ENCODE measurements around the gene AP2B1. TPM values are rescaled to one million over a fixed set of nuclear protein-coding genes. Genes with fewer than 3 reads are reported as not detected.

Gene AP2B1
- total and polyA plus RNA-seq, 2 experiments from 2014 or later: 54.7 to 90.9 TPM

- H3K4me3 ChIP-seq: no peak overlapping the region
- H3K27me3 ChIP-seq: peaks cover 12% of the 10 kb centered on the region
- no peak overlapping the region for H3K27ac ChIP-seq
- no peak for TF ChIP-seq CTCF (IDR thresholded peaks at IDR 0.05; ENCODE audit: low read depth, low read length)
- no peaks in the 10 kb centered on the region for H3K9me3 ChIP-seq (ENCODE audit: low read depth)
- H3K36me3 ChIP-seq: no peaks in the 10 kb centered on the region
- DNase-seq (ENCODE audit: low read depth in 1 of 2, low spot score in 1 of 2): no peak
- peaks cover 17% of the 10 kb centered on the region for H3K4me1 ChIP-seq (ENCODE audit: low read depth)
These were observed 186.0 kb downstream of the AP2B1 start for GRCh38 chr17:35773129-35773528.

- Histone ChIP-seq H3K36me3 (no peaks in the 10 kb centered on the region), H3K4me1 (ENCODE audit: low read depth) (peaks cover 17% of the 10 kb centered on the region), H3K4me3 (no peak overlapping the region), H3K9me3 (ENCODE audit: low read depth) (no peaks in the 10 kb centered on the region), H3K27me3 (peaks cover 5% of the 10 kb centered on the region), H3K27ac (peak overlapping the region; percentile 64)
- DNase-seq (ENCODE audit: low read depth in 1 of 2, low spot score in 1 of 2): peak in 1 of 2 donors; percentile 30
- TF ChIP-seq CTCF (IDR thresholded peaks at IDR 0.05; ENCODE audit: low read depth, low read length): no peak
These were observed 186.7 kb downstream of the AP2B1 start for GRCh38 chr17:35773679-35774425.

GRCh38 chr17:35774499-35774898, 187.4 kb downstream of the AP2B1 start:
- Histone ChIP-seq H3K4me1 (ENCODE audit: low read depth) (peaks cover 17% of the 10 kb centered on the region), H3K4me3 (no peak overlapping the region), H3K36me3 (no peaks in the 10 kb centered on the region), H3K9me3 (ENCODE audit: low read depth) (no peaks in the 10 kb centered on the region), H3K27me3 (peaks cover 5% of the 10 kb centered on the region), H3K27ac (peak overlapping the region; percentile 64)
- no peak for TF ChIP-seq CTCF (IDR thresholded peaks at IDR 0.05; ENCODE audit: low read depth, low read length)
- DNase-seq (ENCODE audit: low read depth in 1 of 2, low spot score in 1 of 2): peak in 1 of 2 donors; percentile 73

GRCh38 chr17:35775039-35775438, 187.9 kb downstream of the AP2B1 start:
- Histone ChIP-seq H3K4me1 (ENCODE audit: low read depth) (peaks cover 17% of the 10 kb centered on the region), H3K4me3 (no peak overlapping the region), H3K27ac (no peak overlapping the region), H3K9me3 (ENCODE audit: low read depth) (no peaks in the 10 kb centered on the region), H3K27me3 (peaks cover 7% of the 10 kb centered on the region), H3K36me3 (no peaks in the 10 kb centered on the region)
- no peak for TF ChIP-seq CTCF (IDR thresholded peaks at IDR 0.05; ENCODE audit: low read depth, low read length)
- DNase-seq (ENCODE audit: low read depth in 1 of 2, low spot score in 1 of 2): no peak

- H3K4me1 ChIP-seq (ENCODE audit: low read depth): peaks cover 17% of the 10 kb centered on the region
- no peaks in the 10 kb centered on the region for H3K36me3 ChIP-seq
- no peaks in the 10 kb centered on the region for H3K9me3 ChIP-seq (ENCODE audit: low read depth)
- peak in 1 of 2 donors; percentile 47 for DNase-seq (ENCODE audit: low read depth in 1 of 2, low spot score in 1 of 2)
- no peak for TF ChIP-seq CTCF (IDR thresholded peaks at IDR 0.05; ENCODE audit: low read depth, low read length)
- no peak overlapping the region for H3K4me3 ChIP-seq
- H3K27me3 ChIP-seq: peaks cover 7% of the 10 kb centered on the region
- H3K27ac ChIP-seq: no peak overlapping the region
These were observed 188.5 kb downstream of the AP2B1 start for GRCh38 chr17:35775583-35775982.

Other genes with a start within 250 kb of the AP2B1 start
- gene SLFN11, start 213.7 kb upstream of the AP2B1 start, total RNA-seq: not detected in 2 replicates
- gene SLFN11, start 213.7 kb upstream of the AP2B1 start, polyA plus RNA-seq: not detected in 2 replicates
- gene SLFN12, start 154.8 kb upstream of the AP2B1 start, total RNA-seq: 0.81 and 1.0 TPM in 2 replicates
- gene SLFN12, start 154.8 kb upstream of the AP2B1 start, polyA plus RNA-seq: 0.18 and 0.46 TPM in 2 replicates
- gene SLFN13, start 138.6 kb upstream of the AP2B1 start, total RNA-seq: 3.5 and 7.9 TPM in 2 replicates
- 4.2 and 5.9 TPM in 2 replicates for gene SLFN13, start 138.6 kb upstream of the AP2B1 start, polyA plus RNA-seq
- gene SLFN12L, start 49.6 kb upstream of the AP2B1 start, total RNA-seq: not detected in 2 replicates
- gene SLFN12L, start 49.6 kb upstream of the AP2B1 start, polyA plus RNA-seq: not detected in 2 replicates
- gene SLFN14, start 26.5 kb upstream of the AP2B1 start, total RNA-seq: 0.07 and 0.21 TPM in 2 replicates
- 0.12 and 0.89 TPM in 2 replicates for gene SLFN14, start 26.5 kb upstream of the AP2B1 start, polyA plus RNA-seq
- gene PEX12, start 8.8 kb upstream of the AP2B1 start, total RNA-seq: 8.3 and 8.6 TPM in 2 replicates
- 6.1 and 9.7 TPM in 2 replicates for gene PEX12, start 8.8 kb upstream of the AP2B1 start, polyA plus RNA-seq
- gene RASL10B, start 144.3 kb downstream of the AP2B1 start, total RNA-seq: 108 and 116 TPM in 2 replicates
- gene RASL10B, start 144.3 kb downstream of the AP2B1 start, polyA plus RNA-seq: 71.6 and 94.4 TPM in 2 replicates
- gene GAS2L2, start 165.9 kb downstream of the AP2B1 start, total RNA-seq: 0.18 TPM in 1 of 2 replicates, not detected in the other
- 0.11 TPM in 1 of 2 replicates, not detected in the other for gene GAS2L2, start 165.9 kb downstream of the AP2B1 start, polyA plus RNA-seq
- 0.21 and 0.74 TPM in 2 replicates for gene C17orf50, start 173.6 kb downstream of the AP2B1 start, total RNA-seq
- gene C17orf50, start 173.6 kb downstream of the AP2B1 start, polyA plus RNA-seq: 0.51 and 1.2 TPM in 2 replicates
- 0.39 TPM in 1 of 2 replicates, not detected in the other for gene MMP28, start 208.3 kb downstream of the AP2B1 start, total RNA-seq
- 0.84 and 0.94 TPM in 2 replicates for gene MMP28, start 208.3 kb downstream of the AP2B1 start, polyA plus RNA-seq
- 33.4 and 75.2 TPM in 2 replicates for gene TAF15, start 222.2 kb downstream of the AP2B1 start, total RNA-seq
- gene TAF15, start 222.2 kb downstream of the AP2B1 start, polyA plus RNA-seq: 27.2 and 31.1 TPM in 2 replicates